22Rv1 (cell line): ENCODE results near the gene TMEM120A.
A peak's percentile ranks its signal among the peaks of the same experiment; 100 is the strongest.
"Not testable (repeated sequence)": the region's sequence is repeated elsewhere in the genome, so short reads cannot be mapped to it uniquely, and the experiment has no call there.

Experiments
- H3K27ac ChIP-seq: fragments of 450-650 bp; 2 replicates; pipeline ENCODE4 v1.5.1; 2017
- CTCF ChIP-seq: fragments of 450-650 bp; IDR thresholded peaks from 2 replicates; pipeline ENCODE4 v1.5.1; 2017; ENCODE audit warnings: mild to moderate bottlenecking
- ZFX ChIP-seq: fragments of 450-650 bp; IDR thresholded peaks from 2 replicates; pipeline ENCODE4 v1.6.1; 2017; ENCODE audit warnings: antibody characterized with exemption, borderline replicate concordance

TMEM120A gene

GRCh38 chr7:76020031-76020714, 25.8 kb upstream of the TMEM120A start:
- TF ChIP-seq ZFX (no peak), CTCF (peak; percentile 93)
- no peak overlapping the region for H3K27ac ChIP-seq

GRCh38 chr7:76018520-76018919, 24.1 kb upstream of the TMEM120A start:
- not testable (repeated sequence) for H3K27ac ChIP-seq

- no peak for TF ChIP-seq ZFX
- TF ChIP-seq CTCF: no peak
- H3K27ac ChIP-seq: no peak overlapping the region
These were observed 22.0 kb upstream of the TMEM120A start for GRCh38 chr7:76016191-76016947.

GRCh38 chr7:76011442-76011861, 17.1 kb upstream of the TMEM120A start:
- TF ChIP-seq CTCF (no peak), ZFX (no peak)
- no peak overlapping the region for H3K27ac ChIP-seq

- H3K27ac ChIP-seq: no peak overlapping the region
- TF ChIP-seq CTCF (no peak), ZFX (no peak)
These were observed 15.5 kb upstream of the TMEM120A start for GRCh38 chr7:76009672-76010600.

- no peak overlapping the region for H3K27ac ChIP-seq
- TF ChIP-seq CTCF: no peak
- no peak for TF ChIP-seq ZFX
These were observed 13.8 kb upstream of the TMEM120A start for GRCh38 chr7:76008156-76008687.

GRCh38 chr7:76005004-76005403, 10.6 kb upstream of the TMEM120A start:
- H3K27ac ChIP-seq: not testable (repeated sequence)
